Measurements from ENCODE around the gene PTRH1.
A peak's percentile ranks its signal among the peaks of the same experiment; 100 is the strongest.
"Not testable (repeated sequence)": the region's sequence is repeated elsewhere in the genome, so short reads cannot be mapped to it uniquely, and the experiment has no call there.

PTRH1 gene, protein sequence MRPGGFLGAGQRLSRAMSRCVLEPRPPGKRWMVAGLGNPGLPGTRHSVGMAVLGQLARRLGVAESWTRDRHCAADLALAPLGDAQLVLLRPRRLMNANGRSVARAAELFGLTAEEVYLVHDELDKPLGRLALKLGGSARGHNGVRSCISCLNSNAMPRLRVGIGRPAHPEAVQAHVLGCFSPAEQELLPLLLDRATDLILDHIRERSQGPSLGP

DNA sequence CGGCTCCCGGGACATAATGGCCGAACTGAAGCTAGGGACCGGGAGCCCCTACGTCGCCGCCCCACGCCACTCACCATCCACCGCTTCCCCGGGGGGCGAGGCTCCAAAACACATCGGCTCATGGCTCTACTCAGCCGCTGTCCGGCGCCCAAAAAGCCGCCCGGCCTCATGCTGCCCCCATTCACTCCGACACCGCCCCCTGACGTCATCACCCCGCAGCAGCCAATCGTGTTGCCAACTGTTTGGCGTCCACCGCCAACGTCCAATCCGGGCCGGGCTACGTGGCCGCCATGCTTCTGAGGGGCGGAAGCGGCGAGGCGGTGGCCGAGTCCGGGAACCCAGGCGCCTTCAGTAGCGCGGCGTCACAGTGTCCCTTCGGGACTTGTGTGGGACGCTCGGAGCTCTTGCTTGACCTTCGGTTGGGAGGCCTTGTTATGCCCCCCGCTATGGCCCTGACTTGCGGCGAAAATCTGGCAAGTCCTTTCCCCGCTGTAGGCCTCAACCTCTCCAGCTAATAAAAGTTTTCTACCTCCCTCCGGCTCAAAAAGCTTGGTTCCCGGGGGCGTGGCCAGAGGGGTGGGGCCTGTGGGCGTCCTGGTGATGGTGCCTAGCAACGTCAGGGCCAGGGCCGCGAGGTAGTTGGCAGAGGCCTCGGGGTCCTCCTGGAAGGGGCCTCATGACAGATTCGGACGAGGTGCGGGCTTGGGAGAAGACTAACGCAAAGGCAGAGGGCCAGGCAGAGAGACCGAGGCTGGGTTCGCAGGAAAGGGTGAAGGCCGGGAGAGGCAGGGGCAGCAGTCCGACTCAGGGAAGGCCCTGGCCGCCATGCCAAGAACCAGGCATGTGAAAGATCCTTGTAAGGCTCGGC, at the start of gene PTRH1, which contains the start of gene TTC16:
Gene PTRH1 (minus strand): TSS at position 194 of the 868 bp plus-strand sequence. CDS start 24 bp downstream, at position 170.
Gene TTC16 (plus strand): TSS at position 610 of the 868 bp plus-strand sequence. CDS start 67 bp downstream, at position 677.
- DNase-seq (ENCODE audit: low read depth in 2 of 2), result peak; percentile 97

DNA sequence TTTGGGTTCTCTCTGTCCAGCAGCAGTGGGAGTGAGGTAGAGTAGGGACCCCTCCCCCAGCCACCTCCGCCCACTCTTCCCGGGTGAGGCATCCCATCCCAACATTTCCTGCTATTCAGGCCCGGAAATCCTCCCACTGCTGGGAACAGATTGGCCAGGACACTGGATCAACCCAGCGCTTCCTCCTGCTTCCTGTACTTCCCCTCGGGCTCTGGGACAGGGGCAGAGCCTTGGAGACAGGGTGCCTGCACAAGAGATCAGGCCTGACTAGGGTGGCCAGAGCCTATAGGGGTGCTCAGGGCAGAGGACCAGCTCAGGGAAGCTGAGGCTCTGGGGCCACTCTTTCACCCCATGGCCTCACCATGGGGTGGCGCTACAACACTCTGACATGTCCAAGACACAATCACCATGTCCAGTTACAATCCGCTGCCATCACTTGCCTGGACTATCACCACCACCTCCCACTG, 48.5 kb upstream of the PTRH1 start:
- DNase-seq (ENCODE audit: low read depth in 2 of 2), result no peak

DNA sequence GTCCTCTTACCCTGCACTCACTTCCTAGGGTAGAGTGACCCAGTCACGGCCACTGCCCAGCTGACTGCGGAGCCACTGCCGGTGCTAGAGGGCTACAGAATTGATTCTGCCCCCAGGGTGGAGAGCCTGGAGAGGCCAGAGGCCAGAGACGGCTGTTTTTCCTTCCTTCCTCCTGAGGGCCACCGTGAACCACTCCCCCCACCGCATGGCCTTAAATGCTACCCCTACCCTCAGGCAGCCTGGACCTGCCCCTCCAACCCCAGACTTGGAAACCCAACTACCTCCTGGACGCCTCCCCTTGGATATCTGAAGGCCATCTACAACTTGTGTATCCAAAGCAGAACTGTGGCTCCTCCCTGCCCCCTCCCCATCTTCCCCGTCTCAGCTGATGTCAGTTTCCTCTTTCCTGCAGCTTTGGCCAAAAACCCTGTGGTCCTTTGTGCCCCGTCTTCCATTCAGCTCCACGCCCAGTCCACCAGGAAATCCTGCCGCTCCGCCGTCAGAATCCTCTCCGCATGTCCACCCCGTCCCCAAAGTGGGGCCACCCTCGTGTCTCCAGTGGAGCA, 46.7 kb upstream of the PTRH1 start:
- no peak for DNase-seq (ENCODE audit: low read depth in 2 of 2)

DNA sequence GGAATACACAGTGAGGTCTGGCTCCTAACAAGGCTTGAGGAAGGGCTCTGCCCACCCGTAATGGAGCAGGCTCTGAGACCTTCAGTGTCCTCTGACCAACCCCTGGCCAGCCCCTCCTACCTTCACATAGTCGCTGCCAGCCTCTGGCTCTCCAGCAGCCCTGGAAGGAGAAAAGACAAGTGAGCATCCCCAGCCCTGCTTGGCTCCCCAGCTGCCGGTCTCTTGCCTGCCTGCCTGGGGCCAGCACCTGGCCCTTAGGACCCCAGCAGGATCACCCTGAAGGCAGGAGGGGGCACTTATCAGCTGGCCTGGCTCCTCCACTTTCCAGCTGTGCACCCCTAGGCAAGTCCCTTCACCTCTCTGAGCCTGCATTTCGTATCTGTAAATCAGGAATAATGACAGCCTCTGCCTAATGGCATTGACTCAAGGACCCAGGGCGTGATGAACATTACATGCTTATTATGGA, 46.1 kb upstream of the PTRH1 start:
- DNase-seq (ENCODE audit: low read depth in 2 of 2), result no peak

DNA sequence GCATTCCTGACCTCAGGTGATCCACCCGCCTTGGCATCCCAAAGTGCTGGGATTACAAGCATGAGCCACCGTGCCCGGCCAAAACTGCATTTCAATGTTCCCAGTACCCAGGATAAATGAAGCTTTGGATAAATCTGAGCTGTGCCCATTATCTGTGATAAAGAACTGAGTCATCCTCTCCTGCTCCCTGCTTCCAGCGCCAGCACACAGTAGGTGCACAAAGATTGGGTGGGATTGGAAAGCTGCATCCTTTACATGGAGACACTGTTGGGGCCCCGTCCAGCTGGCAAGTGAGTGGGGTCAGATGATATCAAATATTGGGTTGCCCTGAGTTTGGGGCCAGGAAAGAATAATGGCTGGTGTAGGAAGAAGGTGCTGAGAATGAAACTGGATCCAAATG, 45.6 kb upstream of the PTRH1 start:
- DNase-seq (ENCODE audit: low read depth in 2 of 2), result no peak

DNA sequence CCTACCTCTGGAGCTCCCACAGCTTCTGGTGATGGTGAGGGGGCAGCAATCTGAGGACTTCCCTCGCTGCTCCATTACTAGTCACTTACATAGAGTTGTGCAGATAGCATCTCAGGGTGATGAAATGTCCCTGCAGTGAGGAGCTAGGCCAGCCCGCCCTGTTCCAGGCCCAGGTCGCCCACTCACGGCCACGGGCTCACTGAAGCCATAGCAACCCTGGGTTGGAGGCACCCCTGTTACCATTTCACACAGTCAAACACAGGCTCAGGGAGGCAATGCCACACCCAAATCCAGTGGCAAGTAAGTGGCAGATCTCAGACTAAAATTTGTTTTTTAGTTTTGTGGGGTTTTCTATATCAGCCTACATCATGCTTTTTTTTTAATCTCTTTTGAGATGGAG, 43.4 kb upstream of the PTRH1 start:
- DNase-seq (ENCODE audit: low read depth in 2 of 2), result no peak

DNA sequence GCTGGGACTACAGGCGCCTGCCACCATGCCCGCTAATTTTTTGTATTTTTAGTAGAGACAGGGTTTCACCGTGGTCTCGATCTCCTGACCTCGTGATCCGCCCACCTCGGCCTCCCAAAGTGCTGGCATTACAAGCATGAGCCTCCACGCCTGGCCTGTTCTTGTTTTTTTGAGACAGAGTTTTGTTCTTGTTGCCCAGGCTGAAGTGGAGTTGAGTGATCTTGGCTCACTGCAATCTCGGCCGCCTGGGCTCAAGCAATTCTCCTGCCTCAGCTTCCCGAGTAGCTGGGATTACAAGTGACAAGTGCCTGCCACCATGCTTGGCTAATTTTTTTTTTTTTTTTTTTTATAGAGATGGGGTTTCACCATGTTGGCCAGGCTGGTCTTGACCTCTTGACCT, 41.3 kb upstream of the PTRH1 start:
- DNase-seq (ENCODE audit: low read depth in 2 of 2), result not testable (repeated sequence)

DNA sequence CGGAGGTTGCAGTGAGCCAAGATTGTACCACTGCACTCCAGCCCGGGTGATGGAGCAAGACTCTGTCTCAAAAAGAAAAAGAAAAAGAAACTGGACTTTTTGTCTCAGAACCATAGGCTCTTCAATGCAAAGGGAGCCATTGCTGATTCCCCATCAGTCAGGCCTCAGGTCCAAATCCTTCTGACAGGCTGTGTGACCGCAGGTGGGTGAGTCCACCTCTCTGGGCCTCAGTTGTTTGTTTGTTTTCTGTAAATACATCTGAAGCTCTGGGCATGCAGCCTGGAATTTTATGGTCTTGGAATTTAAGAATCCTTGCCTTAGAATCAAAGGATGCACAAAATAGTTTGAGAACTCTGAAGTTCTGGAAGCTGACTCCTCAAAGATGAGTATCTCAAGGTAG, 40.8 kb upstream of the PTRH1 start:
- DNase-seq (ENCODE audit: low read depth in 2 of 2), result no peak

DNA sequence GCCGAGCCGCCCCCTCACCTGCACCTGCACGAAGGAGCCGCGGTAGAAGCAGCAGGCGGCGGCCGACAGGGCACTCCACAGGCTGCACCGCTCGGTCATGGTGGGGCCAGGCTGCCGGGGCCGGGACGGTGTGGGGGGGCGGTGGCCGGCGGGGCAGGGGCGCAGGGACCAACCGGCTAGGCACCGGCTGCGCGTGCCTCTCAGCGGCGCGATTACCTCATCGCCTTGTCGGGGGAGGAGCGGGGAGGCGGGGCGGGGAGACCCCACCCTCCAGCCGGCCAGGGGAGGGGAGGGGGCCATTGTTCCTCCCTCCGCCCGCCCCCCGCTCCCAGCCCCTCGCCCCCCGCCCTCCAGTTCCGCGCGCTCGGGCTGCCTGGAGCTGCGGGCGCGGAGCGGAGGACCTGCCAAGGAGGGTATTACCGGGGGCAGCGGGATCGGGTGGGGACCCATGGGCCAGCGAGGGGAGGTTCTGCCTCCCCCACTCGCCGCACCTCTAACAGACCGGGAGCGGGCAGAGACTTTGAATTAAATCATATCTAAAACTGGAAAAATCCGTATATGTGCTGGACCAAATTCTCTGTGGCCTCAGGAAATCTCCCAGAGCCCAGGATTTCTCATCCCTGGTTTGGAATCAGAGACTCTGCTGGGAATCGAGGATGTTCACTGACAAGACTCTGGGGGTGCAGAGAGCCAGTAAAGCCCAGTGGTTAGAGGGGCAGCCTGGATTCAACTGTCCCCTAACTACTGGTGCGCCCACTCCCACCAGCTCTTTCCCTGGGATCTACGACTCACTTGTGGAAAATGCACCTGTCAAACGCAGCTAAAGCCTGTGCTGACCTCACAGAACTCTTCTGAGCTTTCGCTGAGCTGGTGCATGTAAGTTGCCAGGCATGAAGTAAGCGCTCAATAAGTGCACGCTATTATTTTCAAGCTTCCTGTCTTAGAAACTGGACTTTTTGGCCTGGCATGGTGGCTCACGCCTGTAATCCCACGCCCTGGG, 39.9 kb upstream of the PTRH1 start:
- no peak for DNase-seq (ENCODE audit: low read depth in 2 of 2)

DNA sequence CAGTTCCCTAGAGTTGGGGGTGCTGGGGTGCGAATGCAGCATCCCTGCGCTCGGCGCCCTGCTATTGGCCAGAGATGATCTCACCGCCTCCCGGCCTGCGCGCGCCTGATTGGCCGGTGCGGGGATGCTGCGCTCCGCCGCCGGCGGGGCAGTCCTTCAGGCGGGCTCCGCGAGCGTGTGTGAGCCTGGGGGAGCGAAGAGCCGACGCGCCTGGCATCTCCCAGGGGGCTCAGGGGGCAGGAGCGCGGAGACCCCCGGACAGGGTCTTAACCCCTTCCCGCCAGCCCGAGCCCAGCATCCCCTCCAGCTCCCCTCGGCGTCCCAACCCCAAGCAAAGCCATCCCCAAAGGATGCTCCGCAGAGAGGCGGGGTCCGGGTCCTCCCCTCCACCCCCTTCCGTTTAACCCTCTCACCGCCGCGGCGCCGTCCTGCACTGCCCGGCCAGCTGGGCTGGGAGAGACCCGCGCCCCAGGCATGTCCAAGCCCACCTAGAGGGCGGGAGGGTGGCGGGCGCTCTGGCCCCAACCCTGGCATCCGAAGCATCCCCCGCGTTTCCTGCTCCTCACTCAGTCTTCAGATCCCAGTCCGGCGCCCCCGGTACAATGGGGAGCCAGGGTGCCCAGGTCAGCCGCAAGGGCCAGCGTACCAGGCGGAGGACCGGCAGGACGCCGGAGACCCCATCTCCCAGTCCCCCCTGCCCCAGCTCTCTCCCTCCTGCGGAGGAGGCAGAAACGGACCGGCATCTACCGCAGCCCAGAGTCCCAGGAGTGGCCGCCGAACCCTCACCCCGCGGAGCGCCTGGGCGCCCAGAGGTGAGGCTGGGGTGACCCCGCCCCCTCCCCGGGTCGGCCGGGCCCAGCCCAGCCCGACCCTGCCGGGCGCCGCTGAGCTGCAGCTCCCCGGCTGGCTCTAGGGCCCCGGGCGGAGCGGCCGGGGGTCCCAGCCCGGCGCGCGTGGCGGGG, 38.9 kb upstream of the PTRH1 start:
- DNase-seq (ENCODE audit: low read depth in 2 of 2), result no peak

DNA sequence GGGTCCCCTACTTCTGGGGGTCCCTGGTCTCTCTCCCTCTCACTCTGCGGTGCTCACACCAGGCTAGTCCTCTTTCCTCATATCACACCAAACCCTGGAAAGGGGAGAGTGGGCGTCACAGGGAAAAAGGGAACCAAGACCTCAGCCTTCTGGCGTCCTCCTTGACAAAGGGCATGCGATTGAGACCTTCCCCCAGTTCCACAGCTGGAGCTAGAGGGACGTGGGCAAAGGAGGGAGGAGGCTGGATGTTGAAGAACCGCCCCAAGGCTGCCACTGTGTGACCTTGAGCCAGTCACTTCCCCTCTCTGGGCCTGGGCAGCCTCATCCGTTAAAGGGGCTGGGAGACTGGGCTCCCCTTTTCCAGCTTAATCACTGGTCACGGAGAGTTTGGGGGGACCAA, 38.2 kb upstream of the PTRH1 start:
- no peak for DNase-seq (ENCODE audit: low read depth in 2 of 2)

DNA sequence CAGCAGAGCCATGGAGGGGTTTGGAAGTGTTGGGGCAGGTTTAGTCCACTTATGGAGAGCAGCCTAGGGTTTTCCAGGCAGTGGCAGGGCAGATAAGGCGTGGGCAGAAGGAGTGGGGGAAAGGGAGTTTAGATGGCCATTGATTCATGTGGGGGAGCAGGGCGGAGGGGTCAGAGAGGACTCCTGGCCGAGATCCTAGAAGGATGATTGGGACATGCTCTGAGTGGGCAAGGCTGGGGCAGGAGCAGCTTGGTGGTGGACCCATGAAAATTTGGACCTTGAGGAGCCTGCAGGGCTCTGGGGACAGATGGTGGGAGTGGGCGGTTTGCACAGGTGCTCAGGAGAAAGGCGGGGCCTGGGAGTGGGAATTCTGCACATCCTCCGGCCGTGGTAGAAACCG, 37.7 kb upstream of the PTRH1 start:
- no peak for DNase-seq (ENCODE audit: low read depth in 2 of 2)

DNA sequence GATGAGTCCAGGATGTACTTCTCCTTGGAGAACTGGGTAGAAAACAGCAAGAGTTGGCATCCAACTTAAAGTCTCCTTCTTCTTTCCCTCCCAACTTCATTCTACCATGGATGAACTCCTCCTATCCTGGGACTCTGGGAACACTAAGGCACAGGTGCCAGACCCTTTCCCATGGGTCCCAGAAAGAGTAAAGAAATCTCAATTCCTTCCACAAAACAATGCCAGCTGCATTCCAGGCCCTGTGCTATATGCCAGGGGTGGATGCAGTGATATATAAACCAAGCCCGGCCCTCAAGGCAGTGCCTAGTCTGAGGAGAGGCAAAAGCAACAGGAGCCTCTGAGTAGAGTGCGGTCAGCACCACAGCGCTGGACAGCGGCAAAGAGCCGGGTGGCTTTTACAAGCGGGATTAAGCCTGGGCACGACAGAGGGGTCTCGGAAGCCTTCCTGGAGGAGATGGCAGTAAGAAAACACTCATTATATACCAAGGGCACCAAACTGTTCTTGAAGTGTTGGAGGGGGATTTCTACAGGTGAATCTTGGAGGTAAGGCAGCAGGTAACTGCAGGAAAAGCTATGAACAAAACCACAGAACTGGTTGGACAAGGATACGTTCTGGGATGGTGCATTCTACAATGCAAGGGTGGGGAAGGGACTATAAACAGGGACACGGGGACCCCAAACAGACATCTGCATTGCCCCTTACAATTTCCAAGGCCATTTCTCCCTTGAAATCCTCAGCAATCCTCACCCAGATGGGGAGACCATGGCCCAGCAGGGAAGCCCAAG, 36.0 kb upstream of the PTRH1 start:
- no peak for DNase-seq (ENCODE audit: low read depth in 2 of 2)

DNA sequence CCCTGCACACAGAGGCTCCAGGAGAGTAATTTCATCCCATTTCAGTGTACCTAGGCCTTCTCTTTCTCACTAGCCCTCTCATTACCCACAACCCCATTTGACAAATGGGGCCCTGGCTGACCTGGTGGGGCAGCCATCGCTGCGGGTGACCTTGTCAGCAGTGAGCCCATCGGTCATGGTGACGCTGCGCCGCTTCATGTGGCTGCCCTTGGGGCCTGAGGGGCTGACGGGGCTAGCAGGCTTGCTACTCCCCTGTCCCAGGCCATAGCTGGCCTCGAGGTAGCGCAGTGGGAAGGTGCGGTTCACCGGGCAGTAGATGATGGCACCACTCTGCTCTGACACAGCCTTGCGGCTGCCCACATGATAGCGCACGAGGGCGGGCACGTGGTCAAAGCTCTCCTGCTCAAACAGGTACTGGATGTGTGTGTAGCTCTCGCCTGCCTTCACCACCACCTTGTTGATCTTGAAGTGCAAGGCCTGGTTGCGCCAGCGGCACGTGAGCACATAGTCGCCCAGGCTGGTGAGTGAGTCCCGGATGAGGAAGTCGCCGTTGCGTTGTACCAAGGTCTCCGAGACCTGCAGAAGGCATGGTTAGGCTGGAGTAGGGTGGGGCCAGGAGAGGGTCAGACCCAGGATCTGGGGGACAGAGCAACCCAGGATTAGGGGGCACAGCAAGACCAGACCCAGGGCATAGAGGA, 33.8 kb upstream of the PTRH1 start:
- no peak for DNase-seq (ENCODE audit: low read depth in 2 of 2)

DNA sequence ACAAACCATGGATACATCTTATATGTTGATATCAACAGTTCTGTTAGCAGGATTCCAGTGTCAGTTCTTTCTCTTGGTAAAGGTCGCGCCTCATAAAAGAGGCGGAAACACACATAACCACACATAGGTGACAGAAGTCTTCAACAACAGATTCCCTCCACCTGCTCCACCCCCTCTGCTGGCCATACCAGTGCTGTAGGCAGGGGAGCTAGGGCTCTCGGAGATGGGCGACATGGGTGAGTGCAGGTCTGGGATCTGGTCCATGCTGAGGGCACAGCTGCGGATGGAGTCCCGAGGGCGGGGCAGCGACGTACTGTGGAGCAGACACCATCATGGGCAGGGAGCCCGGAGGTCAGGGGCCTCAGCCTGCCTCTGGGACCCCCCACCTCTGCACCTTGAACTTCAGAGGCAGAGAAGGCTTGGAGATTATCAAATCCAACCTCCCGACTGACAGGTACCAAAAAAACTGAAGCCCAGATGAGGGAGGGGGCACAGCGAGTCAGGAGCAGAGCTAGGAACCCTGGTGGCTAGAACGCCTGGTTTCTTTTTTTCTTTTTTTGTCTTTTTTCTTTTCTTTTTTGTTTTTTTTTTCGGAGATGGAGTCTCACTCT, 31.6 kb upstream of the PTRH1 start:
- DNase-seq (ENCODE audit: low read depth in 2 of 2), result no peak

DNA sequence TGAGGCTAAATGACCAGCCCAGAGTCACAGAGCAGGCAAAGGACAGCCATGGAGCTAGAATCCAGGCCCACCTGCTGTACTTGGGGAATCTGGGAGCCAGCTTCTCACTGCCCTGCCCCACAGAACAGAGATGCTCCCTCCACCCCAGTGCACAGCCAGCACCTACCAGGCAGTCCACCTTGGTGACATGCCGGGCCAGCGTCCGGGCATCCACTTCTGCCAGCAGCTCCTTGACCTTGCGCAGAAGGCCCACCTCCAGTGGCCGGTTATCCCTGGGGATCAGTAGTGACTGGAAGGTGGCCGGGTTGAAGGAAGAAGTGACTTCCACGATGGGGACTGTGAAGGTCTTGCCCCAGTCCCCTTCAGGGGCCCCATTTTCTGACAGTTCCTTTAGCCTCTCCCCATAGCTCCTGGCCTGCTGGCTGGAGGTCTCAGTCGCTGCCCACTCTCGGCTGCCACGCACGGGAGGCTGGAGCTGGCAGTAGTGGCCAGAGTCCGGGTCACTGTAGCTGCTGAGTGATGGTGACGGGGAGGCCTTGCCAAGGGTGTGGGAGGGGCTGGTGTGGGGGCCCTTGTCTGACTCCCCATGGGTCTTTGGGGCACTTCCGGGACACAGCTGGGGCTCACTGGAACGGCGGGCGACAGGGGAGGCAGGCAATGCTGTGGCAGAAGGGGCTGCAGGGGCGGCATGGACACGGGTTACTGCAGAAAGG, 29.1 kb upstream of the PTRH1 start:
- no peak for DNase-seq (ENCODE audit: low read depth in 2 of 2)

DNA sequence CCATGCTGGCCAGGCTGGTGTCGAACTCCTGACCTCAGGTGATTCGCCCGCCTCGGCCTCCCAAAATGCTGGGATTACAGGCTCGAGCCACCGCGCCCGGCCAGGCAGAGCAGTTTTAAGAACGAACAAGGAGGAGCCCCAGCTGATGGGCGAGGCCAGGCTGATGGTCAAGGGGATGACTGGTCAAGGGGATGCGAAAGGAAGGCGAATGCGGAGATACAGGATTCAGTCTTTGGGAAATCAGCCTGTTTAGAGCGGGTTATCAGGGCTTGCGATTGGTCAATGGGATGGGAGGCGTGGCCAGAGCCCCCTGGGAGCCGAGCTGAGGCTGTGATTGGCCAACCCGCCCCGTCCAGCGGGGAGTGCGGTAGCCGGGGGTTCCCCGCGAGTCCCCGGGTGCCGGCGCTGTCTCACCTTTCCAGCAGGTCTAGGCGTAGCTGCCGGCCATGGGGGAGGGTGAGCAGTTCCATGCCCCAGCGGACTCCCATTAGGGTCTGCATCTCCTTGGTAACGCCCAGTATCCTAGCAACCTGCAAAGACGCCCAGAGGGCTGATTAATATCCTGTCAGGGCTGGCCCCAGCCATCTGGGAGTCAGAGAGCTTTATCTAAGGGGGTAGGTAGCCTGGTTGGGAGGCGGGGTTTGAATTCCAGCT, 27.1 kb upstream of the PTRH1 start:
- DNase-seq (ENCODE audit: low read depth in 2 of 2), result no peak
